GM21360 (cell line): Measurements from ENCODE around the gene GATA5.
"Not testable (repeated sequence)": the region's sequence is repeated elsewhere in the genome, so short reads cannot be mapped to it uniquely, and the experiment has no call there.

Source experiments
- ATAC-seq: cut with Tn5 transposase; IDR thresholded peaks from one replicate; pipeline ENCODE4 v1.9.1; 2021; ENCODE audit warnings: mild to moderate bottlenecking, moderate library complexity; ENCODE audit not compliant: unreplicated experiment

The GATA5 gene

DNA sequence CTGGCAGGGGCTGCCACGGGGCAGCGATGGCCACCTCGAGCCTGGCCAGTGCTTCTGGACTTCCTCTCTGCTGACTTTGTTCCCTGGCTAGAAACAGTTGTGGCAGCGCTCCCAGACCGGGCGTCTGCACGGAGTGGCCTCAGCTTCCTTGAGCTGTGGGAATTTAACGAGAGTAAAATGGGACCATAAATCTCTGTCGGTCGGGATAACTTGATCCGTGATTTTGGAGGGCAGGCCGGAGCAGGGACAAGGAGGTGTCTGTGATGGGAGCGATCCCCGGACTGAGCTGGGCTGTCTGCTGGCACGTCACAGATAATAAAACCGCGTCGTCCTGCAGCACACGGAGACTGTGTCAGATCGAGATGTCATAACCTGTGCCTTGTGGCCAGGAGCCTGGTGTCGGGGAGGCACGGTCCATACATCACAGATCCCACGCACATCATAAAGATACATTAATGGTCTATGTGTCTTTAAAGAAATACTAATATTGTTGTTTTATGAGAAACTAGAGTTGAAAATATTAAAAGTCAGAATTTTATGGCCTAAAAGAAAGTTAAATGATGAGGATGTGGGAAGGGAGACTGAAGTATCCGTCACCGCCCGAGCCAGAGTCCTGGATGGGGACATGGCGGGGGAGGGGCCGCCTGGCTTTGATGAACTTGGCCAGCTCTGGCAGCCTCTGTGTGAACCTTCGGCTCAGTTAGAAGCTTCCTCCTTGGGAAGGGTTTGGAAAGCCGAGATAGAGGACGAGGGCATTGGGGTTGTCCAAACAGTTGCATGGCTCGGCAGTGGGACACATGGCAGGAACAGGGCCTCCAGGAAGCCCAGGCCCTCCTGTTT lies 41.9 kb downstream of the GATA5 start:
- no peak for ATAC-seq

DNA sequence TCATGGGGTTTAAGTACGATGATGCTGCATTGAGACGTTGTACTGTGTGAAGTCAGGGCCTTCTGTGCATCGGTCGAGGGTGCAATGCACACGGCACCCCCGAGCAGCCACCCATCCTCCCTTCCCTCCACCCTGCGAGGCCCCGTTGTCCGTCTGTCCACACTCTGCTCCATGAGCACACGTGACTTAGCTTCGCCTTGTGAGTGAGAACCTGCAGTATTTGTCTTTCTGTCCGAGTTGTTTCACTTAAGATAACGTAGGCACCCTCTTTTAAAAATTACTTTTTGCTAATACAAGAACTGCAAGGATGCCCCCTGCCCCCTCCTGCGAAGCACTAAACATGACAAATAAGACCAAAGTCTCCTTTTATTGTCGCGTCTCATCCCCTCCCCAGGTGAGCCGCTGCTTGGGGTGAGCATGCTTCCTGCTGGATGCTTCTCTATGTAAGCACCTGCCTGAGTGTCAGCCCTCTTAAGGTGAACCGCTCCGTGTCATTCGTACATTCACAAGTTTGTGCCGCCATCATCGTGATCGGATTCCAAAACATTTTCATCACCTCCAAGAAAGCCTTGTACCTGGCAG lies 44.8 kb downstream of the GATA5 start:
- no peak for ATAC-seq

DNA sequence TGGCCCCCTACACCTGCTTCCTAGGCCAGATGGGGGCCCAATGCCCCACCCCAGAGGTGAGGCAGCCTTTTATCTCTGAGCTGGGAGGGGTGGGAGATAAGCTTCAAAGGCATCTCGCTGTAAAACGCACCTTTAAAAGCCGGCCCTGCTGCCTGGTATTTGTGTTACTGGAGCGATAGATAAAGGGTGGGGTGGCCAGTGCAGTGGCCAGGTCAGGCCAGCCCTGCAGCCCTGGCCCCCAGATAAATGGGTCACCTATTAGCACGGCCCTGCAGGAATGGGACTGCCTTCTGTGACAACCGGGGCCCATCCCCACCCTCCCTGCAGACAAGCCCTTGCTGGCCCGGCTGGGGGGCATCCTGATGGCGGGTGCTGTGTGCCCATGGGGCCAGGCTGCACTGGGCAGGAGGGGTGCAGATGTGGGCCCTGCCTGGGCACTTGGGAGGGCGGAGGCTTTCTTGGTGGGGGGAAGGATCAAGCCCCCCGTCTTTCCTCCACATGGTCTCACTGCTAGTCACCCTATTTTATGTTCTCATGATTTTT lies 45.4 kb downstream of the GATA5 start:
- ATAC-seq: no peak

DNA sequence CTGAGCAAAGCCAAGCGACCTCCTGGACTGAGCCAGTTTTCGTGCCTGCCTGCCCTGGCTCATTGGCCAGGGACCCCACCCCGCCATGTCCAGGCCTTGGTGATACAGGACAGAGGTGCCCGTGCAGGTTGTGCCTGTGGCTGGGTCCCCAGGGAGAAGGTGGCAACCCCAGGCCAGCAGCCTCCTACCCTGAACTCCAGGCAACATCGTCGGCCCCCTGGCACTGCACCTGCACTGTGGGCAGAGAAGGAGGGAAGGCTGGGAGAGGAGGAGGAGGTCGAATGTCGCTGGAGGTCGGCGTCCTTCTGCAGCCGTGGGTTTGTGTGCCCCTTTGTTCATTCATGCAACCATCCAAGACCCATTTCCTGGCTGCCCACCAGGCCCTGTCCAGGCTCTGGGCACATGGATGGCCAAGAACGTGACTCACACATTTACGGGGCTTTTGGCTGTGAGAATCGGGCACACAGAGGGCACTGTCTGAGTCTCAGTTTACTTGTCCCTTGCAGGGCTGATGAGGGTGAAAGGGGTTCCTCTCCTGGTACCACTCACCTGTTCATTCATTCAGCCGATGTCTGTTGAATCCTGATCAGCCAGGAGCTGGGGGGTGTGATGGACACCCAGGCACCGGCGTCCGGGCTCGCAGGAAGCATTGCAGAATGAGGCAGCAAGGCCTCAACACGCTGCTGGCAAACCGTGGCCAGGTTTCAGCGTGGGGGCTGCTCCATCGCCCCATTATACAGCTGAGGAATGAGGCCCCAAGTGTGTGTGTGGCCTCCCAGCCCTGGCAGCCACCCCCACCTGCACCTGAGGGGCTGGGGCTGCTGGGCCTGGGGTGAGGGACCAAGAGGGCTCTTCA lies 46.1 kb downstream of the GATA5 start:
- ATAC-seq: no peak

DNA sequence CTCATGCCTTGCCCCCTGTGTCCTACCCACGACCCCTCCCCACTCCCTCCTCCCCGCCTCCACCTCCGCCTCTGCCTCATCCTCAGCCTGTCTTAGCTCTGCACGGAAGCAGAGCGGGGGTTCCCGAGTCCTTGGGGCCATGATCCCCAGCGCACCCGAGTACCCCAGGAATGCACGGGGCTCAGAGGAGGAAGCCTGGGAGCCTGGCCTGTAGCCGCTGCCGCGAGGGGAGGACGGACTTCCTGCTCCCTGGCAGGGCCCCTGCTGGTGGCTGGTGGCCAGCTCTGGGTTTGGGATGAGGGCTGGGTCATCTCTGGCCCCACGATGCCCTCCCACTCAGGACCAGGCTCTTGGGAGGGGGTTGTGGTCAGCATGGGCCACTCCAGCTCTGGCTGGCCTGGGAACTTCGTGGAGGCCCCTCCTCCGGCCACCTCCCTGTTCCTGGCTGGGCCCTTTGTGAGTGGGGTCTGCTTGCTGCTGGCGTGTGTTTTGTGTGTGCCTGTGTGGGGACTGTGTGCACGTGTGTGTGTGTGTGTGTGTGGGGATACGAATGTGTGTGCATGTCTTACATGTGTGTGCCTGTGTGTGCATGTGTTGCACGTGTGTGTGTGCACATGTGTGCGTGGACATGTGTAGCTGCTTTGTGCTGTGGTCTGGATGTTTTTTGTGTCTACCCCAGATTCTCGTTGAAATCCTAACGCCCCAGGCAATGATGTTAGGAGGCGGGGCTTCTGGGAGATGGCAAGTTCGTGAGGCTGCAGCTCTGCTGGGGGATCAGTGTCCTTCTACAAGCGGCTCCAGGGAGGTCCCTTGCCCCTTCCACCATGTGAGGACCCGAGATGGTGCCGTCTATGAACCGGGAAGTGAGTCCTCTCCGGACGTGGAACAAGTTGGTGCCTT lies 47.1 kb downstream of the GATA5 start:
- ATAC-seq: no peak

DNA sequence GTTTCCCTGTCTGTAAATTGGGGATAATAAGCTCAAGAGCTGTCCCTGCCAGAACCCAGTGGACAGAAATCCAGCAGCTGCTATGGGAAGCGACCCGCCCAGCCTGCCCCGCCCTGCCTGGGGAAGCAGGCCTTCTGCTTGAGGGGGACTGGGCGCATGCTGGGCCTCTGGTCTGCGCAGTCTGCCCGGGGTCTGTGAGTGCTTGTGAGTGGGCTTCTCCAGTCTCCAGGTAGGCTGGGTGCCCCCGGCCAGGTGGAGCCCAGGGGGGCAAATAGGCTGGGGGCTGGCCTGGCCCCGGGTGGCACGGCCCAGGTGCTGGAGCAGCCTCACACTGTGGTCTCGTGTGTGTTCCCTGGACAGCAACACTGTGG lies 47.8 kb downstream of the GATA5 start:
- no peak for ATAC-seq

DNA sequence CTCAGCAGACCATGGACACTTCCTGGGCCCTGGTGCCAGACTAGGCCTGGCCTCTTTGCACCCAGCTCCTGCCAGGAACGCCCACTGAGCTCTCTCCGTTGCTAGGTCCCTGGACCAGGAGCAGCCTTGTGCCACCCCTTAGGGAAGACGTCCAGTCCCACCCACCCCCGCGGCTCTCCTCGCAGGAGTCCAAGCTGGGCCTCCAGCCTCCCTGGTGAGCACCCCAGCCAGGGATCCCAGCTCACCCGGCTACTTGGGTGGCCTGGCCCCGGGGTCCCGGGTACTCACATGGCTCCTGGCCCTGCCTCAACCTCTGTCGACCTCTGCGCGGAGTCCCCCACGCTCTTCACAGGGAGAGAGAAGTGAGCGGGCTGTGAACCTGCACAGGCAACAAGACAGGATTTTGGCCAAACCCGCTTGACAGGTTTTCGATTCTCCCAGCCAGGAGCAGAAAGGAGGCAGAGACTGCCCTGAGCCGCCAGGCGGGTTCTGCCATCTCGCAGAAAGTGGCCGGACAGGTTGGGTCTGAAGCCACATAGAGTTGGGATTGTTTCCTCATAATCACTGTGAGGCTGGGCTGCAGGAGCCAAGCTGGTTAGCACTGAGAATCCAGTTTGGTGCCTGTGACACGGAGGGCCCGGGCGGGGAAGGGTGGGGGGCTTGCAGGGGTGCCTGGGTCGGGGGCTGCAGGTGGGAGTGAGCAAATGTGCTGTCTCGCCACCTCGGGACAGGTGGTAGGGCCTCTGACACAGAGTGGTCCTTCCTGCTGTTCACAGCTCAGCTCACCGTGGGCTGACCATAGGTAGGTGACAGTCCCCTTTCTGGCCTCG lies 48.4 kb downstream of the GATA5 start, which contains the start of gene RBBP8NL:
RBBP8NL (minus strand) TSS at position 368 of the 830 bp plus-strand sequence. CDS start 7,892 bp downstream, outside the sequence.
- ATAC-seq: no peak

DNA sequence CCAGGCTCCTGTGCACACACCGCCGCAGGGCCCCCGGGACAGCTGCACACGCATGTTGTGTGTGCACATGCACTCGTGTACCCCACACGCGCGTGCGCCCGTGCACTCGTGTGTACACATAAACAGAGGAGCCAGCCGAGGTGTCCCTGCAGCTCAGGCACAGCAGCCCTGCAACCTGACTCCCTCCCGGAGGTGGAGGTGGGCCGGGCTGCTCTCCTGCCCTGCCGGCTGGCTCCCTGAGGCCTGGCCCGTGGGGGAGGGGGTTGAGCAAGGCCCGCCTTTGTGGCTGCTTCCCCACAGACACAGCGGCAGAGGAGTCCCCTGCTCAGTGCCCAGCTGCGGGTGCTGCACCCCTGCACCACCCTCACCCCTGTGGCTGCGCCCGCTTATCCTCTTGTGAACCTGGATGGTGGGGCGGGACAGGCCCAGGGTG lies 49.1 kb downstream of the GATA5 start:
- ATAC-seq: no peak

DNA sequence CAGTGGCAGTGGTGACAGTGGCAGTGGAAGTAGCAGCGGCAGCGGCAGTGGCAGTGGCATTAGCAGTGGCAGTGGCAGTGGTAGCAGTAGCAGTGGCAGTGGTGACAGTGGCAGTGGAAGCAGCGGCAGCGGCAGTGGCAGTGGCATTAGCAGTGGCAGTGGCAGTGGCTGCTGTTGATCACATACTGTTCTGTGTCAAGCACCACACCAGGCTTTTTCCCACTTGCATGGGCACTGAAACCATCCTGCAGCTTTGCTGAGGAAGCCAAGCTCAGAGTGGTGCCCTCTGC lies 49.8 kb downstream of the GATA5 start:
- ATAC-seq: not testable (repeated sequence)

DNA sequence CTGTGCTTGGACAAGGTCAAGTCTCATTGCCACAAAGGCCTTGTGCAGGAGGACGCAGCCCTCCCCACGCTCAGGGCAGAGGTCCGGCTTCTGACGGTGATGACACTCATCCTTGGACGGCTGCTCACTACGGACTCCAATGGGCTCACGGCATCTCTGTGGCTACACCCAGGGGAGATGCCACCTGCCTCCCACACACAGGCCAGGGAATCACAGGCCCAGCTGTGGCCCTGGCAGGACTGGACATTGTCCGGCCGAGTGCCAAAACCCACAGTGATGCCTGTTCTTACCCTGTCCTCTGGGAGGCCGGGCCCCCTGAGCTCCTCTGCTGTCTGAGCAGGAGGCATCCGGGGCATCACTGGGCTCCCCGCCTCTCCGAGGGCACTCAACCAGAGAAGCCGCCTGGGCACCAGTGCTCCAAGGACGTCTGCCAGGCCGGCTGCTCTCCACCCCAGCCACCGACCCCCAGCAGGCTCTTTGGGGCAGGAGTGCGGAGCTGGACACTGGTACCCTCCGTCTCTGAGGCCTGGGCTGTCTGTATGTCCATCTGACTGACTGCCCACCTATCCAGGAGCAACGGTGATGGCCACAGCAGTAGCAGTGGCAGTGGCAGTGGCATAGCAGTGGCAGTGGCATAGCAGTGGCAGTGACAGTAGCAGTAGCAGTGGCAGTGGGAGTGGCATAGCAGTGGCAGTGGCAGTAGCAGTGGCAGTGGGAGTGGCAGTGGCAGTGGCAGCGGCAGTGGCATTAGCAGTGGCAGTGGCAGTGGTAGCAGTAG lies 50.3 kb downstream of the GATA5 start:
- ATAC-seq: no peak

DNA sequence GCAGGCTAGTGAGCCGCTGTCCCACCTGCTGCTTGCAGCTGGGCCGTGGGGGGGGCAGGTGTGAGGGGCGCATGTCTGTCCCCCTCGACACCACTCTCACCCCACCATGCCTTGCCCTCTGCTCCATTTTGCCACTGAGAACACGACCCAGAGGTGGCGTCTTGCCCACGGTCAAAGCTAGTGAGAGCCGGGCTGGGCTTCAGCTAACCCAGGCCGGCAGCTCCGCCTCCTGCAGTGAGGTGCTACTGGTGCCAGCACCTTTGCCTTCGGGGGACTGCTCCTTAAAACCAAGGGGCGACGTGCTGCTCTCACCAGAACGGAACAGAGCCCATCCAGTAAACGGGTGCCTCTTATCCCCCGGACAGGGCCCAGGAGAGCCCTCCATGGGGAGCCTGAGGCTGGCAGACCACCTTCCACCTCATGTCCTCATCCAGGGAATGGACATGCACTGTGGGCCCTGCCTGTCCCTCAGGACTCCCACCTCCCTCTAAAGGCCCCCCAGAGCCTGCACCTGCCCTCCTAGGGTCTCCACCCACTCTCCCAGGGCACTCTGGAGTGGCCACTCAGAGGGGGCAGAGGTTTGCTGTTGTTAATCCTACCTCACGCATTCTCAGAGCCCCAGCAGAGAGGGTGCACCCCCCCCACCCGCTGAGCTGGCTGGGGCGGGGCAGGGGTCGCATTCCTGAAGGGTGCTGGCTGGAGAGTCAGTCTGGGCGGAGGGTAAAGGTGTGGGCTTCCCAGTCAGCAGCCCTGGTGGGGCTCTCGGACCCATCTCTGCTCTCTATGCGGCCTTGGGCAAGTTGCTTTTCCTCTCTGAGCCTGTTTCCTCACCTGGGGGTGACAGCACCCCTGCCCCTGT lies 51.3 kb downstream of the GATA5 start:
- no peak for ATAC-seq

DNA sequence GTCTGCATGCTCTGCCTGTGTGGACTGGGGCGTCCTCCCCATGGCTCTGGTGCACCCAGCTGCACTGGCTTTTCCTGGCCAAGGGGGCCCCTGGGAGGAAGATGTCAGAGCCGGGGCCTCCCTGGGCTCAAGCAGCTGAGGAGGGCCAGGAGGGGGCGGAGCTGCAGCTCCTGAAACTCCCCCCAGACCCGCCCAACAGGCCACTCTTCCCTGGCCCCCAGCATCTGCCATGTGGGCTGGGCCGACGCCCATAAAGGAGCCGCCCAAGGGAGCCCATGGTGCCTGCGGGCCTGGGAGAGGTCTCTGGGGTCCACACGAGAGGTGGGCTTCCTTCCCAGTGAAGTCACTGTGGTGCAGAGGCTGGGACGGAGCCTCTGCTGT lies 52.5 kb downstream of the GATA5 start:
- ATAC-seq: no peak

DNA sequence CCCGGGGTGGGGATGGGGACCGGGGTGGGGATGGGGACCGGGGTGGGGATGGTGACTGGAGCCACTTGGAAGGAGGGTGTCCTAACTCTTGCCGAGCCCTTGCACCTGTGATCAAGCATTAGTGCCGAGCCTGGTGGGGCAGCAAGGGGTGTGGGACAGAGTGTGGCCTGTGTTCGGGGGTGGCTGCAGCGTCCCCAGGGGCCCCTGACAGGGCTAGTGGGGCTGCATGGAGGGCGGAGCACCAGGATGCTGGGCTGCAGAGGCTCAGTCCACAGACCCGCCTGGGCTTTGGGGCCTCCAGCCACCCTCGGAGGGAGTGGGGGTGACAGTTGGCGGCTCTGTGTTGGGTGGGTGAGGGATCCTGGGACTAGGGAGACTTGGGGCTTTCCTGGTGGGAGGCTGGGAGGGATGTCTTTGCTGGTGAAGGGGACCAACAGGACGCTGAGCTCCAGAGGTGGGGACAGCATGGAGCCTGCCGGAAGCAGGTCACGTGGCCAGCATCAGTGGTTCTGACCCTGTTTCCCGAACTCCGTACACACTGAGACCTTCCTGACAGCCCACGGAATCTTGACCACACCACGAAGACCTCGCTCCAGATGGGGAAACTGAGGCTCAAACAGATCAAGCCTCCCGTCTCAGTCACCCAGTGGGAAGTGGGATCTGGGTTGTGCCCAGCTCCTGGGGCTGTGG lies 53.0 kb downstream of the GATA5 start:
- ATAC-seq: no peak

DNA sequence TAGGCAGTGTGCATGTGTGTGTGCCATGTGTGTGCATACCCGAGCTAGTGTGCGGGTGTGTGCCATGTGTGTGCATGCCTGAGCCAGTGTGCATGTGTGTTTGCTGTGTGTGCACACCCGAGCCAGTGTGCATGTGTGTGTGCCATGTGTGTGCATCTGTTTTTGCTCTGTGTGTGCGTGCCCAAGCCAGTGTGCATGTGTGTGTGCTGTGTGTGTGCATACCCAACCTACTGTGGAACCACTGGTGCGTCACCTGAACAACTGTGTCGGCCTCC lies 54.1 kb downstream of the GATA5 start:
- no peak for ATAC-seq

DNA sequence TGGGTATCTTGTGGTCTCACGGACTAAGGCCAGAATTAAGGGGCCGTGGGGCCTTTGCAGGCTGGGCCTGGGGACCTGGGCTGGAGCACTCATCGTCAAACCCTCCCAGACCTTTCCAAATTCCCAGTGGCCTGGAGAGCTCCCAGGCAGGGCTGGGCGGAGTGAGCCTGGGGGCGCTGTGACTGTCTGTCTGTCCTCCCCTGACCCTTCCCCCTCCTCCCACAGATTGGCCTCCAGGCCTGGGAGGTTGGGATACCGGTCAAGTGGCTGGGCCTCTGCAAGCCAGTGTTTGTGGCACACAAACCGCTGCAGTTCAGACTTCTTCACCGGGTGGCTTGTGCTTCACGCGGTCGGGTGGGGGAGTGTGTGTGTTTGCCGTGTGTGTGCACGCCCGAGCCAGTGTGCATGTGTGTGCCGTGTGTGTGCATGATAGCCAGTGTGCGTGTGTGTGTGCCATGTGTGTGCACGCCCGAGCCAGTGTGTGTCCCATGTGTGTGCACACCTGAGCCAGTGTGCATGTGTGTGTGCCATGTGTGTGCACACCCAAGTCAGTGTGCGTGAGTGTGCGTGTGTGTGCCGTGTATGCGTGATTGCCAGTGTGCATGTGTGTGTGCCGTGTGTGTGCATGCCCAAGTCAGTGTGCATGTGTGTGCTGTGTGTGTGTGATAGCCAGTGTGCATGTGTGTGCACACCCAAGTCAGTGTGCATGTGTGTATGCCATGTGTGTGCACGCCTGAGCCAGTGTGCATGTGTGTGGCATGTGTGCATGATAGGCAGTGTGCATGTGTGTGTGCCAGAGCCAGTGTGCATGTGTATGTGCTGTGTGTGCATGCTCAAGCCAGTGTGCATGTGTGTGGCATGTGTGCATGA lies 54.7 kb downstream of the GATA5 start:
- ATAC-seq: no peak

DNA sequence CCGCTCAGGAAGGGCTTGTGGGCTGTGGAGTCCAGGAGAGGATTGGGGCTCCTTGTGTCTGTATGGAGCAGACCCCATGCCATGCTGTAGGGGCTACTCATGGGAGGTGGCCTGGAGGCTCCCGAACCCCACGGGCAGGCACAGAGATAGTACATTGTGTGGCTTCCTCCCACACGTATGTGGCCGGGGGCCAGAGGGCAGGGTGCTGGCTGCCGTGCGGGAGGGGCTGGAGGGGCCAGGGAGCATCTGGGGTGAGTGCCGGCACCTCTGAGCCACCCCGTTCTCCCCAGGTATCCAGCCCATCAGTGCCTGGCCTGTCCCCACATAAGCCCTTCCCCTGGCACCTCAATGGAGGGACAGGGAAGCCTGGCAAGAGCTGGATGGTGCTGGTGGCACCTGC lies 56.0 kb downstream of the GATA5 start:
- no peak for ATAC-seq
